ENCODE measurements around the gene TSHR.

DNA sequence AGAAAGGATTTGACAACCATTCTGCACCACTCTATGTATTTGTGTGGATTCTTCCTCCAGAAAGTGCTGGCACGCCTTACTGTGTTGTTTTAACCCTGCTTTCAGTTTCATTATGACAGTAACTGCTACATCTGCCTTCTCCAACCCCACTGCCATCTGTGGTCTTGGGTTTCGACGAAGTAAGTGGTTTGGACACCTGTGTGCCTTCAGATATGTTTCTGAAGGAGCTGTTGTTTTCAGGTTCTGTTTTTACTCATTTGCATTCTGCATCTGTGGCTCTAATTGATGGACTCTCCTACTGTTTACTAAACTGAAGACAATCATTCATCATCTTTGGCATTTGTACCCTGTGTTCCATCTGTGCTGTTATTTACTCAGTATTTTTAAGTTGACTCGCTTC lies 4.1 kb downstream of the TSHR start:
- TF ChIP-seq CTCF (IDR thresholded peaks at IDR 0.05; ENCODE audit: low read depth, low read length, poor library complexity, severe bottlenecking) (no peak), EZH2phosphoT487 (IDR thresholded peaks at IDR 0.05; ENCODE audit: borderline replicate concordance, low read length) (no peak)

Data from DOHH2 (cell line).